Activated naive CD8-positive, alpha-beta T cell (primary cell): ENCODE data around the gene TBC1D2B.
"Not testable (repeated sequence)": the region's sequence is repeated elsewhere in the genome, so short reads cannot be mapped to it uniquely, and the experiment has no call there.

ENCODE experiments used
- H3K27ac Mint-ChIP-seq: one replicate; pipeline ENCODE4 v1.8.0; 2021; ENCODE audit warnings: mixed read lengths
- H3K27me3 Mint-ChIP-seq: one replicate; pipeline ENCODE4 v1.8.0; 2021; ENCODE audit warnings: mixed read lengths
- H3K36me3 Mint-ChIP-seq: one replicate; pipeline ENCODE4 v1.8.0; 2021; ENCODE audit warnings: mixed read lengths
- H3K4me1 Mint-ChIP-seq: one replicate; pipeline ENCODE4 v1.8.0; 2021; ENCODE audit warnings: low read depth, mixed read lengths
- H3K4me3 Mint-ChIP-seq: one replicate; pipeline ENCODE4 v1.8.0; 2021; ENCODE audit warnings: mild to moderate bottlenecking, mixed read lengths
- H3K9me3 Mint-ChIP-seq: one replicate; pipeline ENCODE4 v1.8.0; 2021; ENCODE audit warnings: low read depth, mixed read lengths

Gene TBC1D2B

GRCh38 chr15:77951105-77951786 lies 126.3 kb downstream of the TBC1D2B start:
- not testable (repeated sequence) for H3K4me3 Mint-ChIP-seq, H3K36me3 Mint-ChIP-seq, H3K9me3 Mint-ChIP-seq, H3K27ac Mint-ChIP-seq, H3K27me3 Mint-ChIP-seq
- H3K4me1 Mint-ChIP-seq, result peaks cover 11% of the 10 kb centered on the region

- H3K36me3 Mint-ChIP-seq, H3K4me3 Mint-ChIP-seq, H3K9me3 Mint-ChIP-seq, H3K27ac Mint-ChIP-seq, H3K27me3 Mint-ChIP-seq: not testable (repeated sequence)
- peaks cover 11% of the 10 kb centered on the region for H3K4me1 Mint-ChIP-seq
Observed at GRCh38 chr15:77950470-77950869, 127.0 kb downstream of the TBC1D2B start.

GRCh38 chr15:77945566-77945965 lies 131.9 kb downstream of the TBC1D2B start:
- Mint-ChIP-seq H3K4me3 (no peak overlapping the region), H3K9me3 (no peaks in the 10 kb centered on the region), H3K36me3 (no peaks in the 10 kb centered on the region), H3K27ac (no peak overlapping the region), H3K4me1 (peaks cover 5% of the 10 kb centered on the region), H3K27me3 (no peaks in the 10 kb centered on the region)
